ENCODE data around the gene KIF1B.

DNA sequence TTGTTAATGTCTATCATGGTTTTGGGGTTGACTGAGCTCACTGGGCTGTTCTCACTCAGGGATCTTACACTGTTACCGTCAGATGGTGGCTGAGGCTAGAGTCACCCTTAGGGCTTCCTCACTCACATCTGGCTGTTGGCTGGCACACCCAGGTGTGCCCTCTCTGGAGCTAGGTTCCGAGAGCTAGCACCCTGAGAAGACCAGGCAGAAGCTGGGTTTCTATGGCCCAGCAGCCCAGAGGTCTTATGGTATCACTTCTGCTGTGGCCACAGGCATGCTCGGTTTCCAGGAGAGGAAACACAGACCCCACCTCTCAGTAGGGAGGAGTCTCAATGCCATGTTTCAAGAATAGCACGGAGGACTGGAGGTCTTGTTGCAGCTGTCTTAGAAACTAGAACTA lies 20.7 kb upstream of the KIF1B start:
- TF ChIP-seq GTF2F1 (IDR thresholded peaks at IDR 0.05; ENCODE audit: low read depth, low read length) (no peak), POLR2A (conservative IDR thresholded peaks at IDR 0.05) (no peak)
- TF ChIP-seq, protein P1, sequence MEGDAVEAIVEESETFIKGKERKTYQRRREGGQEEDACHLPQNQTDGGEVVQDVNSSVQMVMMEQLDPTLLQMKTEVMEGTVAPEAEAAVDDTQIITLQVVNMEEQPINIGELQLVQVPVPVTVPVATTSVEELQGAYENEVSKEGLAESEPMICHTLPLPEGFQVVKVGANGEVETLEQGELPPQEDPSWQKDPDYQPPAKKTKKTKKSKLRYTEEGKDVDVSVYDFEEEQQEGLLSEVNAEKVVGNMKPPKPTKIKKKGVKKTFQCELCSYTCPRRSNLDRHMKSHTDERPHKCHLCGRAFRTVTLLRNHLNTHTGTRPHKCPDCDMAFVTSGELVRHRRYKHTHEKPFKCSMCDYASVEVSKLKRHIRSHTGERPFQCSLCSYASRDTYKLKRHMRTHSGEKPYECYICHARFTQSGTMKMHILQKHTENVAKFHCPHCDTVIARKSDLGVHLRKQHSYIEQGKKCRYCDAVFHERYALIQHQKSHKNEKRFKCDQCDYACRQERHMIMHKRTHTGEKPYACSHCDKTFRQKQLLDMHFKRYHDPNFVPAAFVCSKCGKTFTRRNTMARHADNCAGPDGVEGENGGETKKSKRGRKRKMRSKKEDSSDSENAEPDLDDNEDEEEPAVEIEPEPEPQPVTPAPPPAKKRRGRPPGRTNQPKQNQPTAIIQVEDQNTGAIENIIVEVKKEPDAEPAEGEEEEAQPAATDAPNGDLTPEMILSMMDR (IDR thresholded peaks at IDR 0.05 in 2 of 3, conservative IDR thresholded peaks at IDR 0.05 in 1 of 3; ENCODE audit: insufficient read depth in 2 of 3, low read depth in 1 of 3, low read length in 3 of 3): no peak
